Astrocyte of the spinal cord (primary cell): ENCODE results near the gene PTPRG.

Experiments
- DNase-seq: peaks from one replicate; pipeline ENCODE4 v3.0.0; 2011; ENCODE audit warnings: low read depth, low spot score
- H3K4me3 ChIP-seq: 2 replicates; pipeline ENCODE4 v1.5.1; 2011; ENCODE audit warnings: low read depth, mild to moderate bottlenecking, low read length, moderate library complexity
- CTCF ChIP-seq: IDR thresholded peaks from 2 replicates; pipeline ENCODE4 v1.5.1; 2012; ENCODE audit warnings: low read depth, mild to moderate bottlenecking, low read length, inconsistent platforms
- in situ Hi-C: cut with HindIII; loops from 2 replicates; pipeline ENCODE4 v1.10.0; 2017; ENCODE audit warnings: low sequenced_read_pairs

The PTPRG gene

GRCh38 chr3:61907210-61907795 lies 345.9 kb downstream of the PTPRG start:
- TF ChIP-seq CTCF = no peak
- DNase-seq = no peak
- H3K4me3 ChIP-seq = no peak overlapping the region
- in situ Hi-C loops = no loop called here

- in situ Hi-C loops = no loop called here
- no peak for DNase-seq
- TF ChIP-seq CTCF = no peak
- H3K4me3 ChIP-seq = no peak overlapping the region
Measured at GRCh38 chr3:61908382-61908781, 347.0 kb downstream of the PTPRG start.

- in situ Hi-C loops = no loop called here
- DNase-seq = no peak
- TF ChIP-seq CTCF = no peak
Measured at GRCh38 chr3:61910732-61911131, 349.4 kb downstream of the PTPRG start.

GRCh38 chr3:61912158-61912557 lies 350.8 kb downstream of the PTPRG start:
- in situ Hi-C loops = no loop called here
- TF ChIP-seq CTCF = no peak
- no peak for DNase-seq
- no peak overlapping the region for H3K4me3 ChIP-seq

More at GRCh38 chr3:61910732-61911131, 349.4 kb downstream of the PTPRG start:
- H3K4me3 ChIP-seq = no peak overlapping the region

GRCh38 chr3:61913701-61914100 lies 352.3 kb downstream of the PTPRG start:
- no peak for DNase-seq
- no peak overlapping the region for H3K4me3 ChIP-seq
- no peak for TF ChIP-seq CTCF
- in situ Hi-C loops = no loop called here

GRCh38 chr3:61914276-61914675 lies 352.9 kb downstream of the PTPRG start:
- in situ Hi-C loops = no loop called here
- no peak overlapping the region for H3K4me3 ChIP-seq
- no peak for DNase-seq
- TF ChIP-seq CTCF = no peak

GRCh38 chr3:61915296-61915695 lies 353.9 kb downstream of the PTPRG start:
- in situ Hi-C loops = no loop called here

More at GRCh38 chr3:61915296-61915695, 353.9 kb downstream of the PTPRG start:
- TF ChIP-seq CTCF = no peak
- no peak overlapping the region for H3K4me3 ChIP-seq
- DNase-seq = no peak
